Measurements from ENCODE around the gene RALA. TPM values are rescaled to one million over a fixed set of nuclear protein-coding genes. Genes with fewer than 3 reads are reported as not detected.

Gene RALA
- total and polyA plus RNA-seq, 2 of the 13 experiments (the other 11 are each of a cell fraction or from before 2014, with no cell fraction given): 11.8 to 19.5 TPM

GRCh38 chr7:39732837-39733804, 109.7 kb downstream of the RALA start (continued):
- TF ChIP-seq YEATS4 (CRISPR knock-in tag; IDR thresholded peaks at IDR 0.05; ENCODE audit: borderline replicate concordance) (0 out of 2 replicates have a peak, but pooled peaks have one; percentile 27), FOXP4 (CRISPR knock-in tag; IDR thresholded peaks at IDR 0.05) (no peak), ATF1 (CRISPR knock-in tag; IDR thresholded peaks at IDR 0.05) (peak; percentile 92), FOXJ3 (CRISPR knock-in tag; IDR thresholded peaks at IDR 0.05; ENCODE audit: borderline replicate concordance) (no peak), ZSCAN22 (CRISPR knock-in tag; IDR thresholded peaks at IDR 0.05) (no peak), NKX3-1 (CRISPR knock-in tag; IDR thresholded peaks at IDR 0.05) (no peak), MXI1 (IDR thresholded peaks at IDR 0.05; ENCODE audit: borderline replicate concordance, low read depth, low read length) (no peak; the same call in 2 of the 3 replicates), ARID4A (CRISPR knock-in tag; IDR thresholded peaks at IDR 0.05; ENCODE audit: borderline replicate concordance) (peak; percentile 45; the same call in 1 of the 2 replicates), HIVEP1 (CRISPR knock-in tag; IDR thresholded peaks at IDR 0.05) (peak; percentile 96), CBX2 (IDR thresholded peaks at IDR 0.05; ENCODE audit: low read depth, low read length) (no peak), CBX2 (CRISPR knock-in tag; IDR thresholded peaks at IDR 0.05; ENCODE audit: low read depth) (no peak), ZGPAT (CRISPR knock-in tag; IDR thresholded peaks at IDR 0.05) (0 out of 2 replicates have a peak, but pooled peaks have one; percentile 28), ZNF33B (CRISPR knock-in tag; IDR thresholded peaks at IDR 0.05) (no peak), GZF1 (CRISPR knock-in tag; IDR thresholded peaks at IDR 0.05) (no peak), ZNF333 (CRISPR knock-in tag; IDR thresholded peaks at IDR 0.05; ENCODE audit: borderline replicate concordance) (peak; percentile 26; the same call in 1 of the 2 replicates), RBM39 (IDR thresholded peaks at IDR 0.05; ENCODE audit: low read depth, low read length, poor library complexity, severe bottlenecking) (no peak), TEAD3 (CRISPR knock-in tag; optimal IDR thresholded peaks at IDR 0.05; ENCODE audit: borderline replicate concordance) (no peak), ZNF136 (CRISPR knock-in tag; IDR thresholded peaks at IDR 0.05; ENCODE audit: low read depth) (0 out of 2 replicates have a peak, but pooled peaks have one; percentile 48), ZNF382 (CRISPR knock-in tag; IDR thresholded peaks at IDR 0.05; ENCODE audit: borderline replicate concordance) (no peak), RORA (CRISPR knock-in tag; IDR thresholded peaks at IDR 0.05) (no peak), ZNF10 (CRISPR knock-in tag; IDR thresholded peaks at IDR 0.05; ENCODE audit: borderline replicate concordance, low read depth) (no peak)
